GM12873 (cell line): ENCODE measurements around the gene ADPRHL1.

Experiments
- TF ChIP-seq, protein P1 (sequence below): IDR thresholded peaks from 2 replicates; pipeline ENCODE4 v1.5.1; 2012; ENCODE audit warnings: low read depth, mild to moderate bottlenecking, moderate library complexity, low read length, control low read depth; ENCODE audit not compliant: insufficient read depth; ENCODE audit errors: missing control alignments

Gene ADPRHL1

DNA sequence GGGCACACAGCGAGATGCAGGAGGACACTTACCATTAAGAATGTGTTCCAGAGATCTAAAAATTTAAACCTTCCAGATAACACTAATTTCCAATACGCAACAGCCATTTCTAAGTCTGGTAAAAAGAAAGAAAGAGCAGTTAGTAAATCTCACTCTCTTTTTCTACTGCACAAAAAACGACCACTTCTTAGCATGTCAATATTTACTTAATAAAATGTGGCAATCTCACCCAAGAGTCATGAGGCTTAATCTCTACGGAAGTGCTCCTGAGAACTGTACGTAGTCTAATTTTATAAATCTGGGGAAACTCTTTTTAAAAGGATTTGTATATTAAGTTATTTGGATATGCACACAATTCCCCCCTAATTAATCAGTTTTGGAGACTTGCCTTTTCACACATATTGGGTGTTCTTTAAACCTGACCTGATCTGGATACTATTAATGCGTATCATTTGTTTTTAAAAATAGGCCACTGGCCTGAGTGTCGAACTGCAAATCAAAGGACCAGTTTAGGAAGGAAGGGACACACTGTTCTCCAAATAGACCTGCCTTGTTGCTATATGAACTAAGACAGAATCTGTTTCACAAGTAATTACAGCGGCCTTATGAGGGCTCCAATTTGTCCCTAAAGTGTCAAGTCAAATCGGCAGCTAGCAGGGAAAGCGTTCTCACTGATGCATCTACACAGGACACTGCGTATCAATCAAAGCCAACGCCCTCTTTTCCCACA lies 7.9 kb upstream of the ADPRHL1 start:
- TF ChIP-seq, protein P1, sequence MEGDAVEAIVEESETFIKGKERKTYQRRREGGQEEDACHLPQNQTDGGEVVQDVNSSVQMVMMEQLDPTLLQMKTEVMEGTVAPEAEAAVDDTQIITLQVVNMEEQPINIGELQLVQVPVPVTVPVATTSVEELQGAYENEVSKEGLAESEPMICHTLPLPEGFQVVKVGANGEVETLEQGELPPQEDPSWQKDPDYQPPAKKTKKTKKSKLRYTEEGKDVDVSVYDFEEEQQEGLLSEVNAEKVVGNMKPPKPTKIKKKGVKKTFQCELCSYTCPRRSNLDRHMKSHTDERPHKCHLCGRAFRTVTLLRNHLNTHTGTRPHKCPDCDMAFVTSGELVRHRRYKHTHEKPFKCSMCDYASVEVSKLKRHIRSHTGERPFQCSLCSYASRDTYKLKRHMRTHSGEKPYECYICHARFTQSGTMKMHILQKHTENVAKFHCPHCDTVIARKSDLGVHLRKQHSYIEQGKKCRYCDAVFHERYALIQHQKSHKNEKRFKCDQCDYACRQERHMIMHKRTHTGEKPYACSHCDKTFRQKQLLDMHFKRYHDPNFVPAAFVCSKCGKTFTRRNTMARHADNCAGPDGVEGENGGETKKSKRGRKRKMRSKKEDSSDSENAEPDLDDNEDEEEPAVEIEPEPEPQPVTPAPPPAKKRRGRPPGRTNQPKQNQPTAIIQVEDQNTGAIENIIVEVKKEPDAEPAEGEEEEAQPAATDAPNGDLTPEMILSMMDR = no peak

DNA sequence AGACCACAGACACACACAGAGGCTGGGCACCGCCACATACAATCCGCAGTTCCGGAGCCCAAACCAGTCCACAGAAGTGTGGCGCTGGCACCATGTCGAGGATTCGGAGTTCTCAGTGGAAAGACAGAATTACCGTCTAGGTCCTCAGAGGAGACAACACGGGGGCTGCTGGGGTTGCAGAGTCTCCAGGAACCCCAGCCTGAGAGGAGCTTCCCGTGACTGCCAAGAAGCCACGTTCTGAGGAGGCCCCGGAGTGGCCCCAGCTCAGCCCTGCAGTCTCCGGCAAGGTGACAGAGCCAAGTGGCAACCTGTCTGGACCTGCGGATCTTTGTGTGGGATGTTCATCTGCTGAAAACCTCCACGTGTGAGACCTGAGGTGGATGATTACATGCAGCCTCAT lies 7.3 kb upstream of the ADPRHL1 start:
- TF ChIP-seq, protein P1 = no peak

DNA sequence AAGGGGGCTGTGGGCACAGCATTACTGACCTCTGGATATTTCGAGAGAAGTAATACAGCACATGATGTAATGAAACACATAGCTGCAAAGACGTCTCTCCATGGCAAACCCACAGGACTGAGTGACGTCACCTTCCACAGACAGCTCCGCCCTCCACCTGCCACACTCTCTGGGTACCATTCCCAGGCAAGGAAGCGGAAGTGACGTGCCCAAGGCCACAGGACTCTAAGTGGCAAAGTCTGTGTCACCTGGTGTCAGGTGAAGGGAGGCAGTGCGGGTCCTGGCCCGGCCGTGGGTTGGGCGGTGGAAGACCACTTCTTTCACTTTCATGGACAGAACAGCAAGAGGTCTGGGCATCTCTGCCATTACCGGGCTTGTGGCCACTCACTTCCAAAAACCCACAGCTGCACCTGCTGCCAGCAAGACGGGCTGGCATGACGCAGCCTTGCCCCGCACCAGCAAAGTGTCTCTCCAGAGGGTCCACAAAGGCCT lies 6.8 kb upstream of the ADPRHL1 start:
- TF ChIP-seq, protein P1 = no peak

DNA sequence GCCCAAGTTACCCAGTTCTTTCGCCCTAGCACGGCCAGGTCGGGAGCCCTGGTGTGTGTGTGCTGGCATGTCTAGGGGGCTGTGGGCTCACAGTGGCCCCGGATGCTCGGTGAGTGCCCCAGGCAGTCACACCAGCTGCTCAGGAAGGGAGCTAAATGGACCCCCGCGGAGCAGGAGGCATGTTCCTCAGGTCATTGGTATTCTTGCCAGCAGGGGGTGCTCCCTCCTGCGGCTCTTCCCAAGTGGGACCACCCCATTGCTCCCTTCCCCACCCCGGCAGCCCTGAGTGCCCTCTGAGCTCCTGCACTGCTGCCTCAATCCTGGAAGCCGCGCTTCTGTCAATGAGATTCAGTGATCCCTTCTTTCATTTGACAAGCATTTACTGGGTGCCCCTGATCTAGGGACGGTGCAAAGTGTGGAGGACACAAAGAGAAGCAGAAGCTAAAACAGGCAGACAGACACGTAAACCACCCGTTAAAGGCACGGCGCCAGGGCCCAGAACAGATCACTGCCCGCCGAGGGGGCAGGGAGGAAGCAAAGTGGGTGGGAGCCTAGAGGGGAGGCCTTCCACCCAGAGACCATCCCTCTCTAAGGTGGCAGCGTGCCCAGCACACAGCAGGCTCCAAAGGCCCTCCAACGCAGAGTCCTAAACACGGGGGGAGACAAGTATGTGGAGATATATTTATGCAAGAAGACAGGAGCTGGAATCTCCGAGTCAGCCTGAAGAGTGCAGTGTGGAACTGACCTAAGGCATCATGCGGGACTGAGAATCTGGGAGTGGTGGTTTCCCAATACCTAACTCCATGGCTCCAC lies 5.2 kb upstream of the ADPRHL1 start:
- TF ChIP-seq, protein P1 = peak; percentile 47

DNA sequence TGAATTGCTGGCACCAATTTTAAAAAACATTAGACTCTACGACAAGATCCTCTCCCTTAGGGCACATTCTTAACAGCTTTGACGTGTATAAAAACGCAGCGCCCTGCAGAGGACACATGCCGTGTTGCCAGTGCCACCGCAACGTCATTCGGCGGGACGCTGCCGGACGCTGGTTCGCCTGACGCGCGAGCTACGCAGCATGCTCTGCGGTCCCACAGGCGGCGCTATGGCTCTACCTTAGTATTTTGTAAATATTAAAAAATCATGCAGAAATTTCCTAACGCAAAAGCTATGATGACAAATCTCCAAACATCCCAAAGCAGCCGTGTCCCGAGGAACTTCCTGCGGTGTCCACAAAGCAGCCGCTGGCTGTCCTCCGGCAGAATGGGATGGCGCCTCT lies 4.2 kb upstream of the ADPRHL1 start:
- TF ChIP-seq, protein P1 = no peak

DNA sequence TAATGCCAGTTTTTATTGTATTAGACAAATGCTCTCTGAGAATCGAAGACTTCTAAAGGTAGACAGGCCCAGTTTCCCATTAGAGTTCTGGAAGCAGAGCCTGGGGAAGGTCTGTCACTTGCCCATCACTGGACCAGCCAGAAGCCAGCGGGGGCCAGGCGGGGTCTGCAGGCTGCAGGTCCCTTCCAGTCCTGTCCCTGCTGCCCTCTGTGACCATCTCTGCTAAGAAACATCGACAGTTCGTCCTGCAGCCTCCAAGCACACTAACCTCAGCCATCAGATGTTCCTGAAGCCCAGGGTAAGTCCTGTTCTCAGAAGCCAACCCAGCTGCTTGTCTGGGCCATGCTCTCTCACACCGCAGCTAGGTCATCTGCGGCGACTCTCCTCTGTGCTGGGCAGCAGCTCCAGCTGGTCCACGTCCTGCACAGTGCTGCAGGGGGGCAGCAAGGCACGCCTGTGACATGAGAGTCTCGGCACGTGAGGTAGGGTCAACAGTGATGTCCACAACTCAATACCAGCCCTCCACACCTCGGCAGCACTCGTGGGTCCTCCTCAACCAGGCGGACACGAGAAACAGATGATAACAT lies 2.9 kb upstream of the ADPRHL1 start:
- TF ChIP-seq, protein P1 = no peak

DNA sequence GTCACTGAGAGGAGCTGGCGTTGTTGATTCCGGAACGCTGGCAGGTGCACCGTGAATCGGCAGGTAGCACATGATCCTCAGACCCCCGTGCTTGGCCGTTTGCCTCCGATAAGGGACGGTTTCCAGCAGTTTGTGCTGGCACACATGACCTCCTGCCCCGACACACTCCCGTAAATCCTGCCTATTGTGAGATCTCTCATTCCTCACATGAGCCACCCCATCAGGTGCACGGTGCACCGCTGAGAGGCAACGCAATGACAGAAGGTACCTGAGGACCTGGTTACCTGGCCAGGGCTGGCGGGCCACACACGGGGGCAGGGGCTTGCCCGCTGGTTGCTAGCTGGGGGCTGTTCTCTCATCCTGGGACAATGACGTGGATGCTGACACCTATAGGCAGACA lies 2.1 kb upstream of the ADPRHL1 start:
- TF ChIP-seq, protein P1 = no peak
